Thoracic aorta (tissue), 2 donors: ENCODE measurements around the gene SLC12A2. TPM values are rescaled to one million over a fixed set of nuclear protein-coding genes. Genes with fewer than 3 reads are reported as not detected.

Experiments used
- ATAC-seq: fragments of 150-250 bp; one replicate; pipeline ENCODE4 v1.8.0; 2017; ENCODE audit warnings: low read depth; ENCODE audit not compliant: insufficient number of reproducible peaks, low FRiP score
- DNase-seq: peaks from one replicate; pipeline ENCODE4 v3.0.0-alpha.2; 2020; ENCODE audit warnings: low spot score
- H3K27ac ChIP-seq, 2 donors: fragments of 200-600 bp; sonication (generic); 1 replicate in 1 of 2; 2 replicates in 1 of 2; pipeline ENCODE4 v1.5.1; 2016; ENCODE audit warnings: mild to moderate bottlenecking in 2 of 2, moderate library complexity in 2 of 2
- H3K27me3 ChIP-seq: fragments of 200-600 bp; sonication (generic); replicated peaks from 2 replicates; pipeline ENCODE4 v1.6.0; 2016; ENCODE audit warnings: mild to moderate bottlenecking; ENCODE audit not compliant: insufficient read depth
- H3K36me3 ChIP-seq: fragments of 200-600 bp; sonication (generic); one replicate; pipeline ENCODE4 v1.5.1; 2016
- H3K4me1 ChIP-seq, 2 donors: fragments of 200-600 bp; sonication (generic); 1 replicate in 1 of 2; 2 replicates in 1 of 2; pipeline versions ENCODE4 v1.5.1 to v1.6.0; 2016; ENCODE audit warnings: low read depth in 2 of 2, mild to moderate bottlenecking in 1 of 2; ENCODE audit not compliant: control insufficient read depth in 1 of 2
- H3K4me3 ChIP-seq: fragments of 200-600 bp; sonication (generic); 2 replicates; pipeline ENCODE4 v1.5.1; 2016; ENCODE audit warnings: mild to moderate bottlenecking
- H3K9me3 ChIP-seq: fragments of 200-600 bp; sonication (generic); 2 replicates; pipeline ENCODE4 v1.5.1; 2016
- CTCF ChIP-seq: fragments of 200-600 bp; sonication (generic); IDR thresholded peaks from one replicate; pipeline ENCODE4 v1.5.1; 2019; ENCODE audit warnings: antibody characterized with exemption
- total RNA-seq, 2 donors: library from RNA; depleted of rRNA; stranded (reverse); fragments of >200 nt; gene quantifications; one replicate each; pipeline versions ENCODE4 v1.1.0 to v1.2.3, GENCODE V29; 2016

SLC12A2 gene
- total RNA-seq, 2 donors from 2014 or later = 12.2 to 25.8 TPM

- H3K9me3 ChIP-seq = peaks cover 14% of the 10 kb centered on the region
- ATAC-seq = no peak
- no peak overlapping the region for H3K4me3 ChIP-seq
- H3K36me3 ChIP-seq = no peaks in the 10 kb centered on the region
- H3K27me3 ChIP-seq = no peaks in the 10 kb centered on the region
- H3K27ac ChIP-seq = no peak overlapping the region
- TF ChIP-seq CTCF = no peak
- no peaks in the 10 kb centered on the region for H3K4me1 ChIP-seq
- DNase-seq = no peak
Observed at GRCh38 chr5:128097224-128097623, 13.7 kb downstream of the SLC12A2 start.

GRCh38 chr5:128097781-128098180 is 14.2 kb downstream of the SLC12A2 start:
- H3K36me3 ChIP-seq = no peaks in the 10 kb centered on the region
- no peaks in the 10 kb centered on the region for H3K27me3 ChIP-seq
- no peaks in the 10 kb centered on the region for H3K4me1 ChIP-seq
- no peak overlapping the region for H3K27ac ChIP-seq
- no peak overlapping the region for H3K4me3 ChIP-seq
- TF ChIP-seq CTCF = no peak
- H3K9me3 ChIP-seq = peaks cover 14% of the 10 kb centered on the region
- no peak for DNase-seq
- ATAC-seq = no peak

GRCh38 chr5:128099944-128100343 is 16.4 kb downstream of the SLC12A2 start:
- Histone ChIP-seq H3K27me3 (no peaks in the 10 kb centered on the region), H3K27ac (no peak overlapping the region), H3K4me1 (no peaks in the 10 kb centered on the region), H3K9me3 (peaks cover 14% of the 10 kb centered on the region), H3K36me3 (no peaks in the 10 kb centered on the region), H3K4me3 (no peak overlapping the region)
- ATAC-seq = no peak
- DNase-seq = no peak
- TF ChIP-seq CTCF = no peak

GRCh38 chr5:128100860-128101557 is 17.4 kb downstream of the SLC12A2 start:
- Histone ChIP-seq H3K27ac (no peak overlapping the region), H3K4me3 (no peak overlapping the region), H3K9me3 (peaks cover 14% of the 10 kb centered on the region), H3K4me1 (no peaks in the 10 kb centered on the region), H3K36me3 (no peaks in the 10 kb centered on the region), H3K27me3 (no peaks in the 10 kb centered on the region)
- no peak for TF ChIP-seq CTCF
- DNase-seq (no peak), ATAC-seq (no peak)

- DNase-seq (no peak), ATAC-seq (no peak)
- no peak overlapping the region for H3K27ac ChIP-seq
- no peaks in the 10 kb centered on the region for H3K27me3 ChIP-seq
- H3K4me3 ChIP-seq = no peak overlapping the region
- TF ChIP-seq CTCF = no peak
- no peaks in the 10 kb centered on the region for H3K36me3 ChIP-seq
- H3K4me1 ChIP-seq = no peaks in the 10 kb centered on the region
- H3K9me3 ChIP-seq = peaks cover 12% of the 10 kb centered on the region
Observed at GRCh38 chr5:128101676-128102075, 18.1 kb downstream of the SLC12A2 start.
